Osteocyte (in vitro differentiated cells): Measurements from ENCODE around the gene HELT. TPM values are rescaled to one million over a fixed set of nuclear protein-coding genes. Genes with fewer than 3 reads are reported as not detected.
"Not testable (repeated sequence)": the region's sequence is repeated elsewhere in the genome, so short reads cannot be mapped to it uniquely, and the experiment has no call there.

Source experiments
- DNase-seq: peaks from one replicate; pipeline ENCODE4 v3.0.0; 2021; ENCODE audit warnings: mixed read lengths; ENCODE audit not compliant: unreplicated experiment; ENCODE audit errors: extremely low spot score
- H3K27ac Mint-ChIP-seq: one replicate; pipeline ENCODE4 v1.8.0; 2021; ENCODE audit warnings: mild to moderate bottlenecking, mixed read lengths; ENCODE audit not compliant: unreplicated experiment
- H3K27me3 Mint-ChIP-seq: one replicate; pipeline ENCODE4 v1.8.0; 2021; ENCODE audit warnings: mixed read lengths; ENCODE audit not compliant: unreplicated experiment
- H3K36me3 Mint-ChIP-seq: one replicate; pipeline ENCODE4 v1.8.0; 2021; ENCODE audit warnings: mixed read lengths; ENCODE audit not compliant: unreplicated experiment
- H3K4me1 Mint-ChIP-seq: one replicate; pipeline ENCODE4 v1.8.0; 2021; ENCODE audit warnings: mixed read lengths; ENCODE audit not compliant: unreplicated experiment
- H3K4me3 Mint-ChIP-seq: one replicate; pipeline ENCODE4 v1.8.0; 2021; ENCODE audit warnings: mild to moderate bottlenecking, moderate library complexity, mixed read lengths; ENCODE audit not compliant: unreplicated experiment
- H3K9me3 Mint-ChIP-seq: one replicate; pipeline ENCODE4 v1.8.0; 2021; ENCODE audit warnings: mixed read lengths; ENCODE audit not compliant: unreplicated experiment
- total RNA-seq: library from RNA; stranded (reverse); gene quantifications from 2 replicates; pipeline ENCODE4 v1.2.1, GENCODE V29; 2021
- TF ChIP-seq, protein P1 (sequence below): fragments of 200-600 bp; sonication (generic); IDR thresholded peaks from 2 replicates; pipeline ENCODE4 v1.5.0; 2021; ENCODE audit warnings: antibody characterized with exemption, mild to moderate bottlenecking, moderate library complexity

Gene HELT
- total RNA-seq, 1 donor from 2014 or later, result not detected

DNA sequence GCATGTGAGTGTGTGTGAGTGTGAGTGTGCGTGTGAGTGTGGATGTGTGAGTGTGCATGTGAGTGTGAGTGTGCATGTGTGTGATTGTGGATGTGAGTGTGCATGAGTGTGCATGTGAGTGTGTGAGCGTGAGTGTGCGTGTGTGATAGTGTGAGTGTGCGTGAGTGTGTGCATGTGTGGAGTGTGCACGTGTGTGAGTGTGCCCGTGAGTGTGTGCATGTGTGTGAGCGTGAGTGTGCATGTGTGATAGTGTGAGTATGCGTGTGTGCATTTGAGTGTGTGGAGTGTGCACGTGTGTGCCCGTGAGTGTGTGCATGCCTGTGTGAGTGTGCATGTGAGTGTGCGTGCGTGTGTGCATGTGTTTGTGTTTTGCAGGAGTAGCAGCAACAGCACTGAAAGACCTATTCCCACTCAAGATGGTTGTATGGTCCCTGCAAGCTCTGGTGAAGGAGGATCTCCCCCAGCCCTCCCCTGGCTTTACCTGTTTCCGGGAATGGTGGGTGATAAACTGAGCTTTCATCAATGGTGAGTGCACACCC is 30.7 kb upstream of the HELT start:
- Mint-ChIP-seq H3K27me3 (peaks cover 23% of the 10 kb centered on the region), H3K9me3 (no peaks in the 10 kb centered on the region), H3K4me1 (no peaks in the 10 kb centered on the region), H3K27ac (no peak overlapping the region), H3K4me3 (no peak overlapping the region), H3K36me3 (no peaks in the 10 kb centered on the region)
- TF ChIP-seq, protein P1, sequence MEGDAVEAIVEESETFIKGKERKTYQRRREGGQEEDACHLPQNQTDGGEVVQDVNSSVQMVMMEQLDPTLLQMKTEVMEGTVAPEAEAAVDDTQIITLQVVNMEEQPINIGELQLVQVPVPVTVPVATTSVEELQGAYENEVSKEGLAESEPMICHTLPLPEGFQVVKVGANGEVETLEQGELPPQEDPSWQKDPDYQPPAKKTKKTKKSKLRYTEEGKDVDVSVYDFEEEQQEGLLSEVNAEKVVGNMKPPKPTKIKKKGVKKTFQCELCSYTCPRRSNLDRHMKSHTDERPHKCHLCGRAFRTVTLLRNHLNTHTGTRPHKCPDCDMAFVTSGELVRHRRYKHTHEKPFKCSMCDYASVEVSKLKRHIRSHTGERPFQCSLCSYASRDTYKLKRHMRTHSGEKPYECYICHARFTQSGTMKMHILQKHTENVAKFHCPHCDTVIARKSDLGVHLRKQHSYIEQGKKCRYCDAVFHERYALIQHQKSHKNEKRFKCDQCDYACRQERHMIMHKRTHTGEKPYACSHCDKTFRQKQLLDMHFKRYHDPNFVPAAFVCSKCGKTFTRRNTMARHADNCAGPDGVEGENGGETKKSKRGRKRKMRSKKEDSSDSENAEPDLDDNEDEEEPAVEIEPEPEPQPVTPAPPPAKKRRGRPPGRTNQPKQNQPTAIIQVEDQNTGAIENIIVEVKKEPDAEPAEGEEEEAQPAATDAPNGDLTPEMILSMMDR, result no peak
- DNase-seq, result no peak

DNA sequence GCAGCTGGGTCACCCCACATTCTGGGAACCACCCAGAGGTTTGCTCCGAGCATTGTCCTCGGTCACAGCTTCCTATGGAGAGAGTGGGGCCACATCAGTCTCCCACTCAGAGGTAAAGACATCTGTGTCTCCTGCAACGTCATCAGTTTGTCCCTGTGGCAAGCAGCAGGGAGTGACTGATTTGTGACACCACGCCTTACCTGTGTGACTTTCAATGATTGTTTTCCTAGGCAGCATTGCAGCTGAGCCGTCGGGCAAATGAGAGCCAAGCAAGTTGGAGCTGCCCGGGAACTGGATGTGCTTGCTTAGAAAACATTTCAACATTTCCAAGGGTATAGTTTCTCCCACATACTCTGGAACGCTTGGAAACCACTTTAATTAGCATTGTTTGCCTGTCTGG is 29.7 kb upstream of the HELT start:
- peaks cover 20% of the 10 kb centered on the region for H3K27me3 Mint-ChIP-seq
- no peaks in the 10 kb centered on the region for H3K4me1 Mint-ChIP-seq
- no peak overlapping the region for H3K27ac Mint-ChIP-seq
- DNase-seq, result no peak
- H3K9me3 Mint-ChIP-seq, result no peaks in the 10 kb centered on the region
- H3K4me3 Mint-ChIP-seq, result no peak overlapping the region
- no peaks in the 10 kb centered on the region for H3K36me3 Mint-ChIP-seq
- TF ChIP-seq, protein P1, result no peak

DNA sequence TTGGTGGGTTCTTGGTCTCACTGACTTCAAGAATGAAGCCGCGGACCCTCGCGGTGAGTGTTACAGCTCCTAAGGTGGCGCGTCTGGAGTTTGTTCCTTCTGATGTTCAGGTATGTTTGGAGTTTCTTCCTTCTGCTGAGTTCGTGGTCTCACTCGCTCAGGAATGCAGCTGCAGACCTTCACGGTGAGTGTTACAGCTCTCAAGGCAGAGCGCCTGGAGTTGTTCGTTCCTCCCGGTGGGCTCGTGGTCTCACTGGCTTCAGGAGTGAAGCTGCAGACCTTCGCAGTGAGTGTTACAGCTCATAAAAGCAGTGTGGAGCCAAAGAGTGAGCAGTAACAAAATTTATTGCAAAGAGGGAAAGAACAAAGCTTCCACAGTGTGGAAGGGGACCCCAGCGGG is 29.0 kb upstream of the HELT start:
- H3K36me3 Mint-ChIP-seq, H3K27ac Mint-ChIP-seq, DNase-seq, H3K9me3 Mint-ChIP-seq, H3K4me1 Mint-ChIP-seq, H3K4me3 Mint-ChIP-seq: not testable (repeated sequence)
- peaks cover 20% of the 10 kb centered on the region for H3K27me3 Mint-ChIP-seq

DNA sequence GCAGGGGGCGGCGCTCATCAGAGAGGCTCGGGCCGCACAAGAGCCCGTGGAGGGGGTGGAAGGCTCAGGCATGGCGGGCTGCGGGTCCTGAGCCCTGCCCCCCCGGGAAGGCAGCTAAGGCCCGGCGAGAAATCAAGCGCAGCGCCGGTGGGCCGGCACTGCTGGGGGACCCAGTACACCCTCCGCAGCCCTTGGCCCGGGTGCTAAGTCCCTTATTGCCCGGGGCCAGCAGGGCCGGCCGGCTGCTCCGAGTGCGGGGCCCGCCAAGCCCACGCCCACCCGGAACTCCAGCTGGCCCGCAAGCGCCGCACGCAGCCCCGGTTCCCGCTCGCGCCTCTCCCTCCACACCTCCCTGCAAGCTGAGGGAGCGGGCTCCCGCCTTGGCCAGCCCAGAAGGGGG is 28.2 kb upstream of the HELT start:
- not testable (repeated sequence) for H3K4me3 Mint-ChIP-seq

DNA sequence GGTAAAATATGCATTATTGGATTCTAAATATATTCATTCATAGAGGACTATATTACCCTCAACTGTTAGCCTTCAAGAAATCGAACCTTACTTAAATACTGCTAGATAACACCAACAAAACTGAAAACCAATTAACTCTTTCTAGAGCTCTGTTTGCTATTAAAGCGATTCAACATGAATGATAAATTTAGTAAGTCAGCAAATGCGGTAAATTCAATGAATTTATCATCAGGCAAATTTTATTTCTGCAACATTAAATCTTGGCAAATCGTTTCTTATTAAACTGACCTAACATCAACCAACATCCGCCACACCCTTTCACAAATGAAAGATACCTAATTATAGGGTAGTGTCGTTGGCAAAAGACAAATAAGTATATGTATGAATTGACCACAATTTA is 26.4 kb upstream of the HELT start:
- Mint-ChIP-seq H3K4me1 (no peaks in the 10 kb centered on the region), H3K9me3 (no peaks in the 10 kb centered on the region), H3K27me3 (peaks cover 20% of the 10 kb centered on the region), H3K27ac (no peak overlapping the region), H3K4me3 (no peak overlapping the region), H3K36me3 (no peaks in the 10 kb centered on the region)
- no peak for DNase-seq
- TF ChIP-seq, protein P1, result no peak

More for the DNA sequence above, 28.2 kb upstream of the HELT start:
- H3K27ac Mint-ChIP-seq, H3K4me1 Mint-ChIP-seq, H3K36me3 Mint-ChIP-seq, DNase-seq, H3K9me3 Mint-ChIP-seq: not testable (repeated sequence)
- H3K27me3 Mint-ChIP-seq, result peaks cover 20% of the 10 kb centered on the region

DNA sequence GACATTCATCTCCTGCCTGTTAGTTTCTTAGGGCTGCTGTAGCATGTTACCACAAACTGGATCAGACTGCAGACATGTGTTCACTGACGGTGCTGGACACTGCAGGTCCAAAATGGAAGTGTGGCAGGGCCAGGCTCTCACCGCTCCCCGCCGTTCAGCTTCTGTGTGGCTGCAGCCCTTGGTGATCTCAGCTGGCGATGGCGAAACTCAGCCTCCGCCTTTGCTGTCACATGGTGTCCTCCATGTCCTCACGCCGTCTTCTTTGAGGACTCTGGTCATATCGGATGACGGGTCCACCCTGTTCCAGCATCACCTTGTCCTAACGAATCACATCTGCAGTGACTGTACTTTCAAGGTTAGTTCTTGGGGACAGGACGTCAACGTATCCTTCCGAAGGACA is 25.9 kb upstream of the HELT start:
- Mint-ChIP-seq H3K27ac (no peak overlapping the region), H3K36me3 (no peaks in the 10 kb centered on the region), H3K27me3 (peaks cover 20% of the 10 kb centered on the region), H3K4me1 (no peaks in the 10 kb centered on the region), H3K9me3 (no peaks in the 10 kb centered on the region), H3K4me3 (no peak overlapping the region)
- TF ChIP-seq, protein P1, result no peak
- DNase-seq, result no peak
